ENCODE results near the gene NMRK2. TPM values are rescaled to one million over a fixed set of nuclear protein-coding genes. Genes with fewer than 3 reads are reported as not detected.
A peak's percentile ranks its signal among the peaks of the same experiment; 100 is the strongest.
"Not testable (repeated sequence)": the region's sequence is repeated elsewhere in the genome, so short reads cannot be mapped to it uniquely, and the experiment has no call there.

The NMRK2 gene
- polyA plus RNA-seq, 2 of the 4 experiments (the other 2 are of a cell fraction), result not detected

GRCh38 chr19:3936506-3937442 lies 3.9 kb downstream of the NMRK2 start (continued):
- TF ChIP-seq EHF (CRISPR knock-in tag; IDR thresholded peaks at IDR 0.05), result no peak
- no peak for TF ChIP-seq TP53 (CRISPR knock-in tag; IDR thresholded peaks at IDR 0.05)
- TF ChIP-seq JUNB (IDR thresholded peaks at IDR 0.05), result no peak
- no peak for TF ChIP-seq ZNF302 (CRISPR knock-in tag; IDR thresholded peaks at IDR 0.05)
- no peak for TF ChIP-seq HMGXB4 (CRISPR knock-in tag; IDR thresholded peaks at IDR 0.05; ENCODE audit: borderline replicate concordance)
- no peak for TF ChIP-seq CEBPB (IDR thresholded peaks at IDR 0.05)

- peak; percentile 24 to 47; a peak in 2 of 6 replicates for ATAC-seq
- H3K4me1 ChIP-seq; H3K4me3 ChIP-seq; H3K27ac ChIP-seq; FAIRE-seq; H3K4me2 ChIP-seq; H3K9me3 ChIP-seq; DNase-seq (ENCODE audit: low read depth in 1 of 2, low spot score in 1 of 2); CTCF ChIA-PET: not testable (repeated sequence)
- 47% methylated on average over 9 of the region's 22 CpGs for WGBS (ENCODE audit: missing lambda C conversion rate)
- POLR2A ChIA-PET, result interaction anchor here (0.7 kb wide), 2 partner anchors 33 to 38 kb away, joined by 3 to 14 read pairs; partner anchors contain the start of gene DAPK3
These were observed 5.6 kb downstream of the NMRK2 start for GRCh38 chr19:3938300-3938950.

- H3K27ac ChIP-seq, result no peak overlapping the region
- FAIRE-seq (no peak), DNase-seq (ENCODE audit: low read depth in 1 of 2, low spot score in 1 of 2) (peak in 1 of 2 experiments; percentile 26), ATAC-seq (peak in 1 of 2 experiments; percentile 43; a peak in 3 of 6 replicates)
- TF ChIP-seq KDM1A (IDR thresholded peaks at IDR 0.05; ENCODE audit: low read depth) (no peak), HOXB13 (CRISPR knock-in tag; IDR thresholded peaks at IDR 0.05; ENCODE audit: low read depth) (no peak)
- POLR2A ChIA-PET, result no interaction called here
- H3K4me2 ChIP-seq, result no peak overlapping the region
- 34% methylated on average over 8 of the region's 8 CpGs for whole genome bisulfite sequencing (ENCODE audit: missing lambda C conversion rate)
- H3K4me3 ChIP-seq, result no peak overlapping the region
- H3K9me3 ChIP-seq, result no peaks in the 10 kb centered on the region
- CTCF ChIA-PET, result no interaction called here
- no peaks in the 10 kb centered on the region for H3K4me1 ChIP-seq
These were observed 10.0 kb downstream of the NMRK2 start for GRCh38 chr19:3942790-3943409.

GRCh38 chr19:3944018-3944721 lies 11.3 kb downstream of the NMRK2 start:
- no peak for FAIRE-seq
- POLR2A ChIA-PET, result no interaction called here
- ATAC-seq, result no peak
- no peak for DNase-seq (ENCODE audit: low read depth in 1 of 2, low spot score in 1 of 2)
- H3K4me2 ChIP-seq, result no peak overlapping the region
- TF ChIP-seq RFX5 (IDR thresholded peaks at IDR 0.05), result no peak
- no peak for TF ChIP-seq FOXS1 (CRISPR knock-in tag; IDR thresholded peaks at IDR 0.05)
- no peak for TF ChIP-seq USF2 (IDR thresholded peaks at IDR 0.05)
- no peak for TF ChIP-seq MAX (IDR thresholded peaks at IDR 0.05)
- TF ChIP-seq CBX8 (IDR thresholded peaks at IDR 0.05), result no peak
- TF ChIP-seq FOSL2 (IDR thresholded peaks at IDR 0.05), result no peak
- TF ChIP-seq FOSL2 (CRISPR knock-in tag; IDR thresholded peaks at IDR 0.05), result no peak
- no peaks in the 10 kb centered on the region for H3K4me1 ChIP-seq
- H3K9me3 ChIP-seq, result no peaks in the 10 kb centered on the region
- 66% methylated on average over 10 of the region's 11 CpGs for WGBS (ENCODE audit: missing lambda C conversion rate)
- no peak overlapping the region for H3K4me3 ChIP-seq
- H3K27ac ChIP-seq, result no peak overlapping the region
- CTCF ChIA-PET, result interaction anchor here (0.6 kb wide), 1 partner anchor 317 kb away, joined by 3 read pairs; no protein-coding TSS in a partner anchor
